T-helper 2 cell treated with Interferon-gamma antibody and Interleukin-4, amounts not matched to agents 5 μg/mL and 100 μg/mL, for 36 hours (primary cell): Measurements from ENCODE around the gene ZSWIM6.

Source experiments
- DNase-seq: peaks from one replicate; pipeline ENCODE4 v3.0.0; 2021; ENCODE audit warnings: low spot score
- H3K27ac Mint-ChIP-seq: one replicate; pipeline ENCODE4 v1.8.0; 2021; ENCODE audit warnings: mild to moderate bottlenecking, mixed read lengths
- H3K27me3 Mint-ChIP-seq: one replicate; pipeline ENCODE4 v1.8.0; 2021; ENCODE audit warnings: low read depth, mixed read lengths
- H3K36me3 Mint-ChIP-seq: one replicate; pipeline ENCODE4 v1.8.0; 2021; ENCODE audit warnings: low read depth, mixed read lengths
- H3K4me1 Mint-ChIP-seq: one replicate; pipeline ENCODE4 v1.8.0; 2021; ENCODE audit warnings: low read depth, mixed read lengths
- H3K4me3 Mint-ChIP-seq: one replicate; pipeline ENCODE4 v1.8.0; 2022; ENCODE audit warnings: mild to moderate bottlenecking, moderate library complexity, mixed read lengths
- H3K9me3 Mint-ChIP-seq: one replicate; pipeline ENCODE4 v1.8.0; 2021; ENCODE audit warnings: mixed read lengths

The ZSWIM6 gene

DNA sequence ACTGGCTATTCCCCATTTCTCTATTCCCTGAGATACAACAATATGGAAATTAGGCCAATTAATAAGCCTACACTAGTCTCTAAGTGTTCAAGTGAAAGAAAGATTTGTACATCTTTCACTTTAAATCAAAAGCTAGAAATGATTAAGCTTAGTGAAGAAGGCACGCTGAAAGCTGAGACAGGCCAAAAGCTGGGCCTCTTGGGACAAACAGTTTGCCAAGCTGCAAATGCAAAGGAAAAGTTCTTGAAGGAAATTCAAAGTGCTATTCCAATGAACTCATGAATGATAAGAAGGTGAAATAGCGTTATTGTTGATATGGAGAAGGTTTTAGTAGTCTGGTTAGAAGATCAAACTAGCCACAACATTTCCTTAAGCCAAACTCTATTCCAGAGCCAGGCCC, 256.2 kb downstream of the ZSWIM6 start:
- Mint-ChIP-seq H3K9me3 (no peaks in the 10 kb centered on the region), H3K36me3 (no peaks in the 10 kb centered on the region), H3K4me1 (no peaks in the 10 kb centered on the region), H3K4me3 (no peak overlapping the region), H3K27ac (no peak overlapping the region), H3K27me3 (peaks cover 4% of the 10 kb centered on the region)
- DNase-seq: no peak

DNA sequence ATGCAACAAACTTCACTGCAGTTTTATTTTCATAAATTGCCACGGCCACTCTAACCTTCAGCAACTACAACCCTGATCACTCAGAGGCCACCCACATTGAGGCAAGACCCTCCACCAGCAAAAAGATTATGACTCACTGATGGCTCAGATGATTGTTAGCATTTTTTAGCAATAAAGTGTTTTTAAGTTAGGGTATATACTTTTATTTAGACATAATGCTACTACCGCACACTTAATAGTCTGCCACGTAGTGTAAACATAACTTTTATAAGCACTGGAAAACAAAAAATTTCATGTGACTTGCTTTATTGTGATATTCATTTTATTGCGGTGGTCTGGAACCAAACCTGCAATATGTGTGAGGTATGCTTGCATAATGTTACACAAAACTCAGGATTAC, 257.9 kb downstream of the ZSWIM6 start:
- Mint-ChIP-seq H3K27me3 (peaks cover 8% of the 10 kb centered on the region), H3K4me3 (no peak overlapping the region), H3K9me3 (no peaks in the 10 kb centered on the region), H3K27ac (no peak overlapping the region), H3K36me3 (no peaks in the 10 kb centered on the region), H3K4me1 (no peaks in the 10 kb centered on the region)
- DNase-seq: no peak

DNA sequence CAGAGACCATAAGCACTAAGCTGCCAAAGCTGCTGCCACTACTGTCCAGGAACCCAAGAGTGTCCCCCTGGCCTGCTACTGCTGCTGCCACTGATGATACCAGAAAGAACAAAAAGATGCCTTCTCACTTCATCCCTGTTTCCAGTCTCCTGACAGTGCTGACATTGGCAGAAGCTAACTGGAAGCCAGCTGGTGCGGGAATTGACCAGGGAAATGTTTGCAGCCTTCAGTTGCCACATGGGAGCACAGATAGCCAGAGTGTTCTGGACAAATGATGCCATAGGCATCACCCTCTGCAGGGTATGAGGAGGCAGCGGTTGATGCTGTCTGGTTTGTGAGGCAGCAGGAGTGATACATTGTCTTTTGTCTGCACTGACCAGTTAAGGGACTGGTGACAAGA, 258.4 kb downstream of the ZSWIM6 start:
- Mint-ChIP-seq H3K27ac (no peak overlapping the region), H3K27me3 (peaks cover 10% of the 10 kb centered on the region), H3K4me1 (no peaks in the 10 kb centered on the region), H3K36me3 (no peaks in the 10 kb centered on the region), H3K4me3 (no peak overlapping the region), H3K9me3 (no peaks in the 10 kb centered on the region)
- no peak for DNase-seq

DNA sequence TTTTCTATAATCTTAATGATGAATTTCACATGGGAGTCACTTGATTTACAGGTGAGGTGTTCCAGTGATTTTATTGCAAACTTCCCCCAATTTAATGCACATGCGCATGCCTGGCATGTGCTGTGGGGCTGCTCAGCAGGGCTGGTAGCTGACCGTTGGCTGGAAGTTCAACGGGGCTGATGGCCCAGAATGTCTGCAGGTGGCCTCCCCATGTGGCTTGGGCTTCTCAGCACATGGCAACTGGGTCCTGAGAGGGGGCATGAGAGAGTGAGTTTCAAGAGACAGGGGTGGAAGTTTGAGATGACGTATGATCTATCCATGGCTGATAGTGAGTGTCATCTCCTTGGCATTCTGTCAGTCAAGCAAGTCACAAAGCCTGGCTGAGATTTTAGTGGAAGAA, 259.8 kb downstream of the ZSWIM6 start:
- Mint-ChIP-seq H3K27ac (no peak overlapping the region), H3K4me1 (no peaks in the 10 kb centered on the region), H3K9me3 (no peaks in the 10 kb centered on the region), H3K36me3 (no peaks in the 10 kb centered on the region), H3K4me3 (no peak overlapping the region), H3K27me3 (peaks cover 10% of the 10 kb centered on the region)
- DNase-seq: no peak

DNA sequence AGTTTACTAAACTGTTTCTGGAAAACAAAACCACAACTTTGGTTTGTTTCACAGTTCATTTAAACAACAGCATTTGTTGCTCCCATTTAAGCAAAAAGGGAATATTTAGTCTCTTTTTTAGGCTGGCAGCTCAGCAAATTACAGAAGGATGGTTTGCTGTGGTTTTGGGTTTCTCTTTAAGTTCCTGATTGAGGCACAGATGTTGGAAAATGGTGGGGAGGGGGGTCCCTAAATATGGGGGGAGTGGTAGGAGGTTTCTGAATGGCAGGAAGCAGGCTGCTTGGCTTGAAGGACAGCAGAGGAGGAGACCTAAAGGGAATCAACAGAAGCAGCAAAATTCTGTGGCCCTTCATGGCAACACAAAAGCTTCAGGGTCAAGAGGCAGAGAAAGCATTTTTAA, 263.4 kb downstream of the ZSWIM6 start:
- peaks cover 17% of the 10 kb centered on the region for H3K27me3 Mint-ChIP-seq
- H3K4me3 Mint-ChIP-seq: no peak overlapping the region
- no peaks in the 10 kb centered on the region for H3K9me3 Mint-ChIP-seq
- no peaks in the 10 kb centered on the region for H3K36me3 Mint-ChIP-seq
- H3K27ac Mint-ChIP-seq: no peak overlapping the region
- DNase-seq: no peak
- H3K4me1 Mint-ChIP-seq: no peaks in the 10 kb centered on the region
